ENCODE data around the gene APOC1.

DNA sequence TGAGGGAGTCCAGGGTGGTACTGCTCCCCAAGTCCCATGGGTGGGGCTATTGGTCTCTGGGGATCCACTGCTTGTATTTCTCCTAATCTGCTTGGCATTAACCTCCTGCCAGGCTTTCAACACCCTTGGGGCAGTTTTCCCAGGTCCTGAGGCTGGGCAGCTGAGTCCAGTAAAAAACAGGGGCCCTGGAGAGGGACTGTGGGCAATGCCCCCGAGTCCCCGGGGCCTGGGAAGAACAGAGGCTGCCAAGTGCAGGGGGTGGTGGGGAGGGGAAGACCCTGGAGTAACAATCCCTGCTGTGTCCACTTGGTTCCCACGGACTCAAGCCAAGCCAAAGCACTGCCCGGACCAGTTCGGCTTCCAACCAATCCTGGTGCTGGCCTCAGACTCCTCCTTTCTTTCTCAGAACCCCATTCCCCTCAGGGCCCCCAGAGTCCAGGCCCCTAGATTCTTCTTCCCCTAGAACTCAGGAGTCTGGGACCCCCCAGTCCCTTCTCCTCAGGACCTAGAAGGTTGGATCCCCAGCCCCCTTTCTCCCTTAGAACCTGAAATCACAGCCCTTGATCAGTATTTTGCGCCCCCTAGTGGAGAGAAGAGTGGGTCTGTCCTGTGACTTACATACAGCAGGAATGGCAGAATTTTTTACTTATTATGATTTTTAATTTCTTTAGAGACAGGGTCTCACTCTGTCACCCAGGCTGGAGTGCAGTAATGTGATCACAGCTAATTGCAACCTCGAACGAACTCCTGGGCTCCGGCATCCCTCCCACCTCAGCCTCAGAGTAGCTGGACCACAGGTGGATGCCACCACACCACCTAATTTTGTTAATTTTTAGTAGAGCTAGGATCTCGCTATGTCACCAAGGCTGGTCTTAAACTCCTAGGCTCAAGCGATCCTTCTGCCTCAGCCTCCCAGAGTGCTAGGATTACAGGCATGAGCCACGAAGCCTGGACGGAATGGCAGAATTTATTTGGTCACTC is 37.1 kb downstream of the APOC1 start:
- TF ChIP-seq, protein P1, sequence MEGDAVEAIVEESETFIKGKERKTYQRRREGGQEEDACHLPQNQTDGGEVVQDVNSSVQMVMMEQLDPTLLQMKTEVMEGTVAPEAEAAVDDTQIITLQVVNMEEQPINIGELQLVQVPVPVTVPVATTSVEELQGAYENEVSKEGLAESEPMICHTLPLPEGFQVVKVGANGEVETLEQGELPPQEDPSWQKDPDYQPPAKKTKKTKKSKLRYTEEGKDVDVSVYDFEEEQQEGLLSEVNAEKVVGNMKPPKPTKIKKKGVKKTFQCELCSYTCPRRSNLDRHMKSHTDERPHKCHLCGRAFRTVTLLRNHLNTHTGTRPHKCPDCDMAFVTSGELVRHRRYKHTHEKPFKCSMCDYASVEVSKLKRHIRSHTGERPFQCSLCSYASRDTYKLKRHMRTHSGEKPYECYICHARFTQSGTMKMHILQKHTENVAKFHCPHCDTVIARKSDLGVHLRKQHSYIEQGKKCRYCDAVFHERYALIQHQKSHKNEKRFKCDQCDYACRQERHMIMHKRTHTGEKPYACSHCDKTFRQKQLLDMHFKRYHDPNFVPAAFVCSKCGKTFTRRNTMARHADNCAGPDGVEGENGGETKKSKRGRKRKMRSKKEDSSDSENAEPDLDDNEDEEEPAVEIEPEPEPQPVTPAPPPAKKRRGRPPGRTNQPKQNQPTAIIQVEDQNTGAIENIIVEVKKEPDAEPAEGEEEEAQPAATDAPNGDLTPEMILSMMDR (conservative IDR thresholded peaks at IDR 0.05): peak; percentile 98
- no peak for TF ChIP-seq EZH2 (IDR thresholded peaks at IDR 0.05; ENCODE audit: low read depth)

Data from PC-9 (cell line).